HG03159 (cell line): ENCODE results near the gene DOCK4.
"Not testable (repeated sequence)": the region's sequence is repeated elsewhere in the genome, so short reads cannot be mapped to it uniquely, and the experiment has no call there.

ENCODE experiments used
- ATAC-seq: cut with Tn5 transposase; IDR thresholded peaks from one replicate; pipeline ENCODE4 v1.9.1; 2021; ENCODE audit warnings: mild to moderate bottlenecking, moderate library complexity; ENCODE audit not compliant: unreplicated experiment

Gene DOCK4

DNA sequence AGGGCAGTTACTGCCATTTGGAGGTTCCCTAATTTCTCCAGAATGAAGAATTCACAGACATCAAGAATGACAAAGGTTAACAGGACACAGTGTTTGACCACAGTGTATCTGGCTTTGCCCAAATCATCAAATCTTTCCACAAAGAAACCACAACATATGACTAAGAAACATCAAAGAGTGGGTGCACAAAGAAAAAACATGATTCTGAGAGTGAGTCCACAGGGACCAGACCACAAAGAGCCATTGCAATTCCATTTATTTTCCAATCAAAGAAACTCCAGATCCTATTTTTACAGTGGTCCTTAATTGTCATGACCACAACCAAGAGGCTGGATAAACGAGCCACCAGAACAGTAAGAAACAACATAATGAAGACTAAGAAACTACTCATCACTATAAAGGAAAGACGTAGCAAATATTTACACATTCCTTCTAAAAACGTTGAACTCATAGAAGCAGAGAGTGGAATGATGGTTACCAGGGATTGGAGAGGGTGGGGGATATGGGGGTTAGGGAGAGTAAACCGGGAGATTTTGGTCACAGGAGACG lies 286.5 kb downstream of the DOCK4 start:
- ATAC-seq, result no peak

DNA sequence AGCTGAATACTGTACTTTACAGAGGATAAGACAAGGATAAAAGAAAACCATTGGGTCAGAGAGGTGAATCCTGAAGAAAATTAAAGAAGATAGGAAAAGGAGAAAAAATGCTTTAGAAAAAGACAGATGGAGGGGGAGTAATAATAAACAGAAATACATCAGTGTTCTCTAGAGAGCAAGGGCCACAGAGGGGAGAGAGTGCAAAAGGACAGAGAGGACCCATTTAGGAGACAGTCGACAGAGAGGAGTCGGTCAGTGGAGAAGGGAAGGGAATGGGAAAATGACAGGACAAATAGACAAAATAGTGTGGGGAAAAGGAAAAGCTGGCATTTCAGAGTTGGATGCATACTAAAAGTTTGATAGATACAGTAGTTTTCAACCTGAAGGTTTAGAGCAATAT lies 287.0 kb downstream of the DOCK4 start:
- no peak for ATAC-seq

DNA sequence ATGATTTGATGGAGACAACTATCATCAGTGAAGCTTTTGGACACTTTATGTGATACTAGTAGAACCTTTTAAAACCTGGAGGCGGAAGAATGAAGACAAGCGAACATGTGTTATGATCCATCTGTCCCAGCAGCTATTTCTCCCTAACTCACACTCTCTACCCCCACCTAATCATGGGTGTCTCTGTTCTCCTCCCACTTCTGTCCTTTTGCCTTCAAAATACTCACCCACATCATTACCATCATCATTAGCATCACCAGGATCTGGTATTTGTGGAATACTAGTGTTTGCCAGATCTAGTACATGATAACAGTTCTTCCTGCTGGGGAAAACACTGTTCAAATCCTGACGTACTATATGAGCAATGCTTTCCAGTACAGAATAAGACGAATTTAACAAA lies 287.7 kb downstream of the DOCK4 start:
- no peak for ATAC-seq

DNA sequence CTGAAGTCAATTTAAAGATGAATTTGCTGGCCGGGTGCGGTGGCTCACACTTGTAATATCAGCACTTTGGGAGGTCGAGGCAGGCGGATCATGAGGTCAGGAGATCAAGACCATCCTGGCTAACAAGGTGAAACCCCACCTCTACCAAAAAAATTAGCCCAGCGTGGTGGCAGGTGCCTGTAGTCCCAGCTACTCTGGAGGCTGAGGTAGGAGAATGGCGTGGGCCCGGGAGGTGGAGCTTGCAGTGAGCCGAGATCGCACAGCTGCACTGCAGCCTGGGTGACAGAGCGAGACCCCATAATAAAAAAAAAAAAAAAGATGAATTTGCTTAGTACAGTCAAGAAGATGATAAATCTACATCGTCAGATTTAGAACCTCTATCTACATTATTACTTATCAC lies 288.8 kb downstream of the DOCK4 start:
- ATAC-seq, result not testable (repeated sequence)

DNA sequence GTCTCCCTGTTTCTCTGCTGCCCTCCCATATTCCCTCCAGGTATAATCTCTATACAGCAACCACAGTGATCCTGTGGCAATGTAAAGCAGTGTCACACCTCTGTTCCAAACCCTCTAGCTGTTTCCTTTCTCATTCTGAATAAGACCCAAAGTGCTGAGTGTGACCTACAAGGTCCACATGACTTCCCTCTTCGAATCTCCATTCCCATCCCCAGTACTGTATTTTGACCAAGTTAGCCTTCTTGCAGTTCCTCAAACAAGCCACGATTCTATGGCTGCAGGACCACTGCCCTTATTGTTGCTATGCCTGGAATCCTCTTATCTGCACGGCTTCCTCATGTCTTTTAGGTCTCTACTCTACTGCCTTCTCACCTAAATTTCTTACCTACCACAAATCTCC lies 291.9 kb downstream of the DOCK4 start:
- no peak for ATAC-seq

DNA sequence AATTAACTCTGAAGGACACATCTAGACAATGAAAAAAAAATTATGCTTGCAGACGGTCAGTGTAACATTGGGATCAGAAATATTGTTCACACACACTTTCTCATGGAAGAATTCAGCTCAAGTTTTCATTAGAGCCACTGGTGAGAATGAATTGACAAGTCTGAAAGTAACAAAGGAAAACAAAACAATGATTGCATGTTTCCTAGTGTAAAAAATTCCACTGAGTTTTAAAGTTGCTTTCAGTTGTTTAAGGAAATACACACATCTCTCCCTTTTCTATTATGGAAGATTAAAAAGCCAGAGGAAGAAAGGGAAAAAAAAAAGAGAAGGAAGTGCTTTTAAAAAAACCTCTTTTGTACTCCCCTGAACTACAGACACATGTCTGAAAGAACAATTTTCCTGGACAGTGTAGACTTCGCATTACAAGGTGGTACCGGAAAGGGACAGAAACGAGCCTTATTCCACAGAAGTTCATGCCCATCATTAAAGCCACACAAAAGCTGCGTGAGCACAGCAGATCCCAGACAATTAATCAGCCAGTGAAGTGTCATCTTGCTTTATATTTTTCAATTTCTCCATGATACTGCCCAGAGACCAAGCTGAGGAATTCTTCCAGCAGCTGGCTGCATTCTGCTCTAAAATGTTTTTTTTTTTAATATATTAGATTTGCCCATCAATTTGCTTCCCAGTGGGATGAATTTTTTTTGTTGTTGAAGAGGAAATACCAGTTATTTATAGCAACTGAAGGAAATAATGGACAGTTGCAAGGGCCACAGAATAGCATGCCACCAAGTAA lies 294.8 kb downstream of the DOCK4 start:
- ATAC-seq, result no peak

DNA sequence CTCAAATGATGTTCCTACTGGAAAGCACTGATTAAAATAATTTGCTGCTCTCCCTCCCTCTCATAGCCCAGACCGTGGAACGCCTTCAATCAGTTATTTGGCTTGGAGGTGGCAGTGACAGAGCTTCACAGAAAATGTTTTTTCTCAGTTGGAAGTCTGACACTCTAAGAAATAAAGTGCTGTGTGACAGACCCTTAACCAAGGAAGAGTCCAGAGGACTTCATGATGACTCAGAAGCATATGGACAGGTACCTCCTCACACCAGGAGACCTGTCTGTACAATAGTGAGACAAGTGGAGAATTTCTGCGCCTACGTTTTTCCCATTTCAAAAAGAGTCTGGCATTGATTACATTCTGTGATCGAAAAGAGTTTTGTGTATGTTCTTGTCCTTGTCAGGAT lies 295.5 kb downstream of the DOCK4 start:
- no peak for ATAC-seq

DNA sequence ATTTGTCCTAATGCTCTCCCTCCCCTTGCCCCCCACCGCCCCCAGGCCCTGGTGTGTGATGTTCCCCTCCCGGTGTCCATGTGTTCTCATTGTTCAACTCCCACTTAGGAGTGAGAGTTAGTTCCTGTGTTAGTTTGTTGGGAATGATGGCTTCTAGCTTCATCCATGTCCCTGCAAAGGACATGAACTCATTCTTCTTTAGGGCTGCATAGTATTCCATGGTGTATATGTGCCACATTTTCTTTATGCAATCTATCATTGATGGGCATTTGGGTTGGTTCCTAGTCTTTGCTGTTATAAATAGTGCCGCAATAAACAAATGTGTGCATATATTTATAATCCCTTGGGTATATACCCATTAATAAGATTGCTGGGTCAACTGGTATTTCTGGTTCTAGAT lies 297.5 kb downstream of the DOCK4 start:
- not testable (repeated sequence) for ATAC-seq

DNA sequence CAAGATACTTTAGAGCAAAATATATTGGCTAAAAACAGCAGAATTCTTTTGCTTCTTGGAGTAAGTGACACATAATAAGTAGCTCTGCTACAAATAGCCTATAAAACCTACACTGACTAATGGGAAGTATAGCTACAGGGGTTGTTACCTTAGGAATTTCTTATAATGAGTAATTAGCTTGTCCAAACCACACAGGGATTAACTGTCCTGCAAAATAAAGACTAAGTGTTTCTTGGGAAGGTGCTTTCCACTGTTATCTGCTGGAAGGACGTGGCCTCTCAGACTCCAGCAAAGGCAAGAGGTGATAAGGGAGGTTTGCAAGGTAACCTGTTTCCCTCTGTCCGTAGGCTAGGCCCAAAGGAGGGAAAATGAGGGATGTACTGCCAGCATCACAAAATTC lies 302.4 kb downstream of the DOCK4 start:
- no peak for ATAC-seq

DNA sequence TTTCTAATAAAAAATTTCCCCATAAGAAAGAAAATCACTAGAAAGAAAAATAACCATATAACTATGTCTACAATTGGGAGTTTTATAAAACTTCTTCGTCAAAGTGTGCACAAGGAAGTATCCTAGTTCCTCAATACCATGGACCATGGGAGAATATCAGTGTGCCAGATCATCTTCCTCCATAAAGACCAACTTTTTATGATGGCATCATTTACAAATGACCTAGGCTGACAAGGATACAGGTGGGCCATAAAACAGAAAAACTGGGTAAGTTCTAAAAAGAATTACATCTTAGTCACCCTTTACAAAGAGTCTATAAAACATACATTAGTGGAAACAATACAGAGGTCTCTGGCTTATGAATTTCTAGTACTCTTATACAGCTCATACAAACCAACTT lies 303.2 kb downstream of the DOCK4 start:
- ATAC-seq, result no peak

DNA sequence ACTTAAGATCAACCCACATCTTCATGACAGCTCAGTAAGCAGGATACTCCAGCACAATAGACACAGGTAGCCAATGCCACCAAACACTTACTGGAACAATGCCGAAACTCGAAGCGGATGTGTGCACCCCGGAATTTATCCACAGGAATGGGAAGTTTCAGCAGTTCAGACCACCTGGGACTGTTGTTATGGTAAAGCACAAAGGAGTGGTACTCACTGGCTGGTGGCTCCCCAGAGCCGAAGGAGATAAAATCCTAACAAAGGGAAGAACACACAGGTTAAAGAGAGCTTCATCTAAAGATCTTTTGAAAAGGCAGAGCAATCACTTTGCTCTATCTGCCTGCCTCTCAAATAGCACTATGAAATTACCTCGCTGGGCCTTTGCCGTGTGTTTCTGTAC lies 305.9 kb downstream of the DOCK4 start:
- ATAC-seq, result no peak

DNA sequence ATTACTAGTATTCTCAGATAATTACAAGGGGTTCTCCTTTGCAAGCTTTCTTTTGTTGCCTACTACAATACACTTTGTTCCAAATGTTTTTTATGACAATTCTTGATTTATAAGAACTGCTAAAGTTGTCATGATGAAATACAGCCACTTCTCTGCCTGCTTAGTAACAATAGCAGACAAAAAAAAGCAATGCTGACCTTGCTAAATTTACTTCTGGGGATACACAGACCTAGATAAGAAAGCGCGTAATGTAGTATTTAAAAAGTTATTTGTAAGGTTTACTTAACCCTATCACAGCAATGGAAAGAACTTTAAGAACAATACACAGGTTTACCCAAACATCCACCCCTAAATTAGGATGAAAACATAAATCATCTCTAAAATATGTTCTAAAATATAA lies 311.1 kb downstream of the DOCK4 start:
- ATAC-seq, result no peak

DNA sequence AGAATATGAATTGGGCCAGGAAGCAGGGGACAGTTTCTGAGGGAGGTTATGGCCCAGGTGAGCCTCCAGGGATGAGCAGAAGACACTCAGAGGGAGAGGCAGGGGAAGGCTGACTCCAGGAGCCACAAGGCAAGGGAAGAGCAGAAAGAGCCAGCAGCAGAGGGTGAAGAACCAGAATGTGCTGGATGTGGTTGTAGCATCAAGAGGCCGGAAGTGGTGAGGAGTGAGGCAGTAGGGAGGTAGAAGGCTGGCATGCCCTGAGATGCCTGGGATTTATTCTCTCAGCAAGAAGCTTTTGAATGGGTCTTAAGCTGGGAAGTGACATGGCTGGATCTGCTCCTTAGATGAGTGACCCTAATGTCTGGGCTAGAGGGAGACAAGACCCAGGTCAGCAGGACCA lies 311.7 kb downstream of the DOCK4 start:
- ATAC-seq, result no peak

DNA sequence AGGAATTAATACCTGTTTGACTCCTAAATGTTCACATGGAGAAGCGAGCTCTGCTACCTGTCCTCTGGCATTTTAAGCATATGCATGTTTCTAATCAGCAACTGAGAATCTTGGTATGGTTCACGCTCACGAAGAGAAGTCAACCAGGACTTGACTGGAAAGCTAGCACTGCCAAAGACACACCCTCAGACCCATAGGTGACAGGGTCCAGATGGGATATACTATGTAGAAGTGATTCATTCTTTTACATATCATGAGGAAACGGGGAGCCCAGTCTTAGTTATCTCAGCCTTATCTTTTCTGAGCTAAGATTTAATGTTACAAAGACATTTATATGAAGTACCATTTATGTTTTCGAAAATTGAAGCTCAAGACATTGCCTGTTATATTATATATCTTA lies 313.0 kb downstream of the DOCK4 start:
- no peak for ATAC-seq

DNA sequence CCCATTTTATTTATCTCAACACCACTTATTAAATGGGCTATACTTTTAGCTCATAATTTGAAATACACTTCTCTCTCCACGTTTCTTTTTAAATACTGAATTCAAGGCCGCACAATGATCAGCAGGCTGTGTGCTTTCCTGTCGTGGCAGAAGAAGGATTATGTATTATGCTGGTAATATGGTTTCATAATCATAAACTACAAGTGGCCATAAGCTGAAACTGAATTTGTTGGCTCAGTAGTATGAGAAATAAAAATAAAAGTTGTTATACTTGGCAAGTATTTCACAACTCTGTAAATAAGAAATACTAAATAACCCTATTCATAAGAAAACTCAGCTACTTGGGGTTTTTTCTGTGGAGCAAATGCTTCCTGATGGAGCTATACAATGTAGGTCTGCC lies 313.6 kb downstream of the DOCK4 start:
- ATAC-seq, result no peak

DNA sequence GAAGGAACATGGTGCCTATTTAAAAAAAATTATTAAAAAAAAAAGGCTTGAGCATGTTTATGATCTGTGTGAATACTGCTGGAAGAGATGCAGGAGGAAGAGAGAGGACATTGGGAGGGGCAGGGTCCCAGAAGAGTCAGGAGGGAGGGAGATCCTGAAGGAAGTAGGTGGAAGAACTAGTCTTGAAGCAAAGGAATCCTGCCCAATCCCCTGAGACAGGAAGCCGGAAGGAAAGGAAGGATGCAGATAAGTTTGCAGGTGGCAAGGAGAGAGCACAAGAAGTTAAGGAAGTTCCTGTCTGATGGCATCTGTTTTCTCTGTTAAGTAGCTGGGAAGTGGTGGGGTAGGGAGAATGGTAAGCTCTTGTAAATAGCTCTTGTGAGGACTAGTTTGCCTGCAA lies 318.5 kb downstream of the DOCK4 start:
- no peak for ATAC-seq

DNA sequence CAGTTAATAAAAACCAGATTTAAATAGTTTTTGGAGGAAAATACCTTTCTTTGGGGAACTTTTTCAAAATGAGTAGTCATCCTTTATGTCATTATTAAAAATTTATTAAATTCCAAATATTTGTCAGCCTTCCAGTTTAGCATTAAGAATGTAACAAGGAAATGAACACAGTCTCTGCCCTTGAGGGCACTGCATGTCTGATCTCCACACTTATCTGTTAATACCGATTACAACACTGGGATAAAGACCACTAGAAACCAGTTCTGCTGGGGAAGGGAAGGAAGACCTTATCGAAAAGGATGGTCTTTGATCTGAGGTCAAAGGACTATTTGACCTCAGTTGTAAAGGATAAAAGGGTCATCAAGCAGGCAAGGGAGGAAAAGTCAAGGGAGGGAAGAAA lies 320.0 kb downstream of the DOCK4 start:
- no peak for ATAC-seq

DNA sequence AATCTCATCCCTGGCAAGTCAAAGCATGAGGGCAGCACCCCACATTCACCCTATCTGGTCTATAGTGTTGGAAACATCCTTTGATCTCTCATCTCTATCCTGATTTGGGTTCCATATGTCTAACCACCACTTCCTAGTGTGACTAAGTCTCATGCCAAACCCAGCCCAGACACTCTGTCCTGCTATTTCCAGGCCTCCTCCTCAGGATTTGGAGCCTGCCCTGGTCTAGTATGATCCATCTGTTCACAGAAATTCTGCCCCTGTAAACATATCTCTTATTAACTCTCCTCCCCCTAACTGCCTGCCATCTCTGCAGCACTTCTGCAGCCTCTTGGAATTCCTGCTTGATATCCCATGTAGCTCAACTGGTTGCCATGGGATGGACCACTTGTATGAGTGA lies 323.0 kb downstream of the DOCK4 start:
- no peak for ATAC-seq

DNA sequence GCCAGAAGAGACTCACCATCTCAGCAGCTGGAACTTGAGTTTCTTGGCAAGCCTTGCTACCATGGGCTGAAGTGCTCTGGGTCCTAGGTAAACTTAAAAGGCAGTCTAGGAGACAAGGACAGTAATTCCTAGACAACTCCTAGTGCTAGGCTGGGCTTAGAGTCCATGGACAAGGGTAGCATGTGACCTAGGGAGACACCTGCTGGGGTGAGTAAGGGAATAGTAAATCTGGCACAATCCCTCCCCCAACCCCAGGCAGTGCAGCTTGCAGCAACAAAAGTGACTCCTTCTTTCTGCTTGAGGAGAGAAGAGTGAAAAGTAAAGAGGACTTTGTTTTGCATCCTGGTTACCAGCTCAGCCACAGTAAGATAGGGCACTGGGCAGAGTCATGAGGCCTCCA lies 327.4 kb downstream of the DOCK4 start:
- no peak for ATAC-seq

DNA sequence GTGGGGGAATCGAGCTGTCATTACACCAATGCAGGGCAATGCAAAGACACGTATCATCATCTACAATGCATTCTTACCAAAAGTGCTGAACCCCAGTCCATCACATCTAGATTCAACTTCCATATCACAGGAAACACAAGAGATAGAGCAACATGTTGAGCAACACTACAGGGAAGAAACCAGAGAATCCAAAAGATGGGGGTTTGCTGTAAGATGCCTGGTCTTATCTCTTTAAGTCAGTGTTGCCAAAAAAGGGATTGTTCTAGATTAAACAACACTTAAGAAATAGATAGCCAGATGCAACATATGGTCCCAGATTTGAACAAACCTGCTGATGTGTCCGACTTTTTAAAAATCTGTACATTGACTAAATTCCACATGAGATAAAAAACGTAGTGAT lies 328.3 kb downstream of the DOCK4 start:
- no peak for ATAC-seq

DNA sequence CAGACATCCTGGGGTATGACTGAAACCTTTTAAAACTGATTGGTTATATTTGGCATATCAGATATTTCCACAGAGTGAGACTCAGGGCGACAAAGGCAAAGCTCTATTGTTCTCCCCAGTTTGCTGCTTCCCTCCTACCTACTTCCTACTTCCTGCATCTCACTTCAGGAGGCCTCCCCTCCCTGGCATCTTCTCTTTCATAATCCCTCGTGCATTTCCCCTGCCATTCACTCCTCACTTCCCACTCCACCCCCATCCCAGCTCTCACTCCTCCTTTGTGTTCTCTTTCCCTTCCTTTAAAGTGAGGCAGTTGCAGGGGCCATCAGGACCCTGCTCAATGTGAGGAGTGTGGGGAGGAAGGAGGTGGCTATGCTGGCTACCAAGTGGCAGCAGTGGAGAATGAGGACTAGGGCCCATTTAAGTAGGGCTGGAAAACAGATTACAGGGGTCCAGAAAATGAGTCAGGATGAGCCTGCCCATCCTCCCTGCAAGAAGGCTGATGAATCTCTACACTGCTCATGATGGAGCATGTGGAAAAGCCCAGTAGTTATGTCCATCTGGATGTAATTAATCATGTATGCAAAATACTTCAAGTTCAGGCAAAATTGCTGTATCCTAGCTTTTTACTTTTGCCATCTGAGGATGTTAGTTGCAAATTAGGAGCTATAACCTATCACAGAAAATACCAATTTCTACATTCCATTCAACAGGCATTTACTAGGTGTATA lies 332.1 kb downstream of the DOCK4 start:
- ATAC-seq, result no peak

DNA sequence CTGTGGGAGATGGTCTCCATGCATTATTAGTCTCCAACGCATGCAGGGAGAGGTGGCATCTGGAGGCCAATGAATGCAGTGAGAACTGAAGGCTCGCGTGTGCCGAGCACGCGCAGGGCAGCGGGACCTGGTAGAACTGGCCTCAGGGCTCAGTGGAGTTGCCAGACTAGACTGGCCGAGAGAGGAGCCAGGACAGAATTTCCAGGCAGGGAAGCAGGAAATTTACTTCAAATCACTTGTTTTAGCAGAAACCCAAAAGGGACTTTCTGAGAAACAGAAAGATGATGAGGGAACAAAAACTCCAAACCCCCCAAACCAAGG lies 332.9 kb downstream of the DOCK4 start:
- no peak for ATAC-seq
